DND-41 (cell line): Measurements from ENCODE around the gene SERPINB11.

Experiments
- CTCF ChIP-seq: IDR thresholded peaks from 2 replicates; pipeline ENCODE4 v1.5.1; 2012; ENCODE audit warnings: borderline replicate concordance, low read length, moderate library complexity, mild to moderate bottlenecking; ENCODE audit not compliant: poor library complexity, severe bottlenecking; ENCODE audit errors: extremely low read depth
- EZH2 ChIP-seq: IDR thresholded peaks from 3 replicates; pipeline ENCODE4 v1.6.1; 2012; ENCODE audit warnings: borderline replicate concordance, low read depth, mild to moderate bottlenecking, moderate library complexity, low read length, inconsistent platforms; ENCODE audit not compliant: severe bottlenecking

- no peak for TF ChIP-seq CTCF
- no peak for TF ChIP-seq EZH2
These were observed 19.6 kb upstream of the SERPINB11 start for GRCh38 chr18:63683152-63683551.
